ENCODE results near the gene DACH2. TPM values are rescaled to one million over a fixed set of nuclear protein-coding genes. Genes with fewer than 3 reads are reported as not detected.

Gene DACH2
- total and polyA plus RNA-seq, 7 donors: 0.01 to 0.15 (median 0.01) TPM; not detected in 4

GRCh38 chrX:86215260-86215659 is 67.0 kb downstream of the DACH2 start:
- no peak for ATAC-seq
- TF ChIP-seq, protein P1, sequence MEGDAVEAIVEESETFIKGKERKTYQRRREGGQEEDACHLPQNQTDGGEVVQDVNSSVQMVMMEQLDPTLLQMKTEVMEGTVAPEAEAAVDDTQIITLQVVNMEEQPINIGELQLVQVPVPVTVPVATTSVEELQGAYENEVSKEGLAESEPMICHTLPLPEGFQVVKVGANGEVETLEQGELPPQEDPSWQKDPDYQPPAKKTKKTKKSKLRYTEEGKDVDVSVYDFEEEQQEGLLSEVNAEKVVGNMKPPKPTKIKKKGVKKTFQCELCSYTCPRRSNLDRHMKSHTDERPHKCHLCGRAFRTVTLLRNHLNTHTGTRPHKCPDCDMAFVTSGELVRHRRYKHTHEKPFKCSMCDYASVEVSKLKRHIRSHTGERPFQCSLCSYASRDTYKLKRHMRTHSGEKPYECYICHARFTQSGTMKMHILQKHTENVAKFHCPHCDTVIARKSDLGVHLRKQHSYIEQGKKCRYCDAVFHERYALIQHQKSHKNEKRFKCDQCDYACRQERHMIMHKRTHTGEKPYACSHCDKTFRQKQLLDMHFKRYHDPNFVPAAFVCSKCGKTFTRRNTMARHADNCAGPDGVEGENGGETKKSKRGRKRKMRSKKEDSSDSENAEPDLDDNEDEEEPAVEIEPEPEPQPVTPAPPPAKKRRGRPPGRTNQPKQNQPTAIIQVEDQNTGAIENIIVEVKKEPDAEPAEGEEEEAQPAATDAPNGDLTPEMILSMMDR (IDR thresholded peaks at IDR 0.05): no peak
- WGBS, 3 donors: 89 to 97% (median 96%) methylated on average over 3 of the region's 3 CpGs

GRCh38 chrX:86237482-86237881 is 89.2 kb downstream of the DACH2 start:
- Histone ChIP-seq H3K27ac (no peak overlapping the region), H3K4me3 (no peak overlapping the region), H3K4me1 (no peaks in the 10 kb centered on the region), H3K9me3 (peaks cover 6% of the 10 kb centered on the region), H3K27me3 (ENCODE audit: insufficient read depth in 3 of 3, low read length in 2 of 3) (no peaks in the 10 kb centered on the region), H3K36me3 (ENCODE audit: insufficient read depth in 1 of 2, low read depth in 1 of 2) (no peaks in the 10 kb centered on the region)
- intact Hi-C loops (cut with DNase I): no loop called here
- TF ChIP-seq, protein P1 (IDR thresholded peaks at IDR 0.05): no peak
- WGBS, 3 donors: 55 to 70% (median 67%) methylated on average over 6 of the region's 6 CpGs
- no peak for ATAC-seq
- no peak for DNase-seq

More at GRCh38 chrX:86215260-86215659, 67.0 kb downstream of the DACH2 start:
- Histone ChIP-seq H3K9me3 (no peaks in the 10 kb centered on the region), H3K4me3 (no peak overlapping the region), H3K4me1 (no peaks in the 10 kb centered on the region), H3K27ac (no peak overlapping the region), H3K27me3 (ENCODE audit: insufficient read depth in 3 of 3, low read length in 2 of 3) (peaks cover 0 to 6% (median 0%) of the 10 kb centered on the region in 3 donors), H3K36me3 (ENCODE audit: insufficient read depth in 1 of 2, low read depth in 1 of 2) (no peaks in the 10 kb centered on the region)
- DNase-seq: no peak
- intact Hi-C loops (cut with DNase I): no loop called here

DNA sequence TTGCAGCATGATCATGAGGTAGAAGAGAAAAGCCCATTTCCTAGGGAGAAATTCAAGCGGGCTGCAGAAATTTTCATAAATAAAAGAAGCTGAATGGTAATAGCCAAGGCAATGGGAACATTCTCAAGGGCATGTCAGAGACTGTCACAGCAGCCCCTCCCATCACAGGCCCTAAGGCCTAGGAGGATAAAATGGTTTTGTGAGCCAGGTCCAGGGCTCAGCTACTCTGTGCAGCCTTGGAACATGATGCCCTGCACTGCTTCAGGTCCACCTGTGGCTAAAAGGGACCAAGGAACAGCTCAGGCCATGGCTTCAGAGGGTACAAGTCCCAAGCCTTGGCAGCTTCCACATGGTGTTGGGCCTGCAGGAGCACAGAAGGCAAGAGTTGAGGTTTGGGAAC is 93.3 kb downstream of the DACH2 start:
- 83 to 100% (median 93%) methylated on average over 1 of the region's 1 CpG for WGBS, 3 donors
- H3K27ac ChIP-seq: no peak overlapping the region
- H3K27me3 ChIP-seq (ENCODE audit: insufficient read depth in 3 of 3, low read length in 2 of 3): no peaks in the 10 kb centered on the region
- no peak overlapping the region for H3K4me3 ChIP-seq
- no peaks in the 10 kb centered on the region for H3K4me1 ChIP-seq
- no peaks in the 10 kb centered on the region for H3K36me3 ChIP-seq (ENCODE audit: insufficient read depth in 1 of 2, low read depth in 1 of 2)
- TF ChIP-seq, protein P1 (IDR thresholded peaks at IDR 0.05): no peak
- intact Hi-C loops (cut with DNase I): no loop called here
- peaks cover 6% of the 10 kb centered on the region for H3K9me3 ChIP-seq
- DNase-seq (no peak), ATAC-seq (no peak)

DNA sequence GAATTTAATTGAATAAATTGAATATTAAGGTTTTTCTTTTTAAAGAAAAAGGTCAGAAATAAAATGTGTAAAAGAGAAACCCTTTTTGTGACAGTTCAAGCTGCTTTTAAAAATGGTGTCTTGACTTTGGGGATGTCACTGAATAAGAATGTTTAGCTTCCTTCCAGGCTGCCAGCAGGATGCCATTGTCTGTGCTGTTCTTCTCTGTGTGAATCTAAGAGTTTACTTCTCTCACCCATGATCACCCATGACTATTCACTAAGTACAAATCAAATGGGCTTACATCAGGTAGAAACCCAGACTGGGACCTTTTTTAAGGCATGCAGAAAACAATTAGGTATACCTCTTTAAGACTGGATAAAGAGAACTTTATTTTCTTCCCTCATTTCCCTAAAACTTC is 115.3 kb downstream of the DACH2 start:
- Histone ChIP-seq H3K36me3 (ENCODE audit: insufficient read depth in 1 of 2, low read depth in 1 of 2) (no peaks in the 10 kb centered on the region), H3K27me3 (ENCODE audit: insufficient read depth in 3 of 3, low read length in 2 of 3) (peaks cover 0 to 3% (median 0%) of the 10 kb centered on the region in 3 donors), H3K27ac (no peak overlapping the region), H3K4me3 (no peak overlapping the region), H3K4me1 (no peaks in the 10 kb centered on the region), H3K9me3 (no peaks in the 10 kb centered on the region)
- DNase-seq (no peak), ATAC-seq (no peak)
- intact Hi-C loops (cut with DNase I): no loop called here
- TF ChIP-seq, protein P1 (IDR thresholded peaks at IDR 0.05): no peak

DNA sequence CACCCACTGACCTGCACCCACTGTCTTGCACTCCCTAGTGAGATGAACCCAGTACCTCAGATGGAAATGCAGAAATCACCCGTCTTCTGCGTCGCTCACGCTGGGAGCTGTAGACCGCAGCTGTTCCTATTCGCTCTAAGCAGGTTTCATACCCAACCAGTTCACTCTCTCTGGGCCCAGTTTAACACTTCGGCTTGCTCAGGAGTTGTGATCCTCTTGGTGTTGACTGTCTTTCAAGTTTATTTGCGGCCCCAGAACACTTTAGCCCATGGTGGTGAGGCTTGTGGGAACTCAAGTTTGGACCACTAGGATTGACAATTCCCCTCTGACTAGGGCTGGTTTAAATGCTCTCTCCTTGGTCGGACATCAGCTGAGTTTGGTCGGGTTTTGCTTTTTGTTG is 147.0 kb downstream of the DACH2 start:
- WGBS, 3 donors: 65 to 94% (median 92%) methylated on average over 10 of the region's 10 CpGs
- H3K36me3 ChIP-seq (ENCODE audit: insufficient read depth in 1 of 2, low read depth in 1 of 2): no peaks in the 10 kb centered on the region
- intact Hi-C loops (cut with DNase I): no loop called here
- no peaks in the 10 kb centered on the region for H3K4me1 ChIP-seq
- H3K9me3 ChIP-seq: no peaks in the 10 kb centered on the region
- ATAC-seq: no peak
- H3K4me3 ChIP-seq: no peak overlapping the region
- no peaks in the 10 kb centered on the region for H3K27me3 ChIP-seq (ENCODE audit: insufficient read depth in 3 of 3, low read length in 2 of 3)
- TF ChIP-seq, protein P1 (IDR thresholded peaks at IDR 0.05): no peak
- no peak for DNase-seq
- H3K27ac ChIP-seq: no peak overlapping the region

Measured in psoas muscle (tissue), 8 donors.